WTC11 (cell line): ENCODE data around the gene SLC25A40.

Experiments
- ATF2 ChIP-seq: sonication (generic); formaldehyde crosslinking; IDR thresholded peaks from 2 replicates; pipeline ENCODE4 v1.8.1; 2022; ENCODE audit warnings: low read depth, missing genetic modification reagents, borderline replicate concordance
- CREB1 ChIP-seq: sonication (generic); formaldehyde crosslinking; IDR thresholded peaks from 2 replicates; pipeline ENCODE4 v1.8.0; 2023; ENCODE audit warnings: mild to moderate bottlenecking, missing genetic modification reagents
- CREM ChIP-seq: sonication (generic); formaldehyde crosslinking; IDR thresholded peaks from 2 replicates; pipeline ENCODE4 v1.8.1; 2022; ENCODE audit warnings: mild to moderate bottlenecking, missing genetic modification reagents, moderate library complexity
- CTCF ChIP-seq: fragments of 200-600 bp; IDR thresholded peaks from 2 replicates; pipeline ENCODE4 v1.8.0; 2022; ENCODE audit warnings: antibody characterized with exemption
- ETV6 ChIP-seq: sonication (generic); formaldehyde crosslinking; IDR thresholded peaks from 2 replicates; pipeline ENCODE4 v1.8.1; 2022; ENCODE audit warnings: mild to moderate bottlenecking, missing genetic modification reagents
- ZNF671 ChIP-seq: fragments of 250-450 bp; sonication (Bioruptor Pico); IDR thresholded peaks from 2 replicates; pipeline ENCODE4 v1.8.0; 2021; ENCODE audit warnings: mild to moderate bottlenecking

- no peak for TF ChIP-seq CTCF
- no peak for TF ChIP-seq CREB1 (CRISPR knock-in tag)
- no peak for TF ChIP-seq ATF2 (CRISPR knock-in tag)
- no peak for TF ChIP-seq CREM (CRISPR knock-in tag)
- TF ChIP-seq ETV6 (CRISPR knock-in tag), result no peak
- TF ChIP-seq ZNF671 (CRISPR knock-in tag), result no peak
These were observed 42.6 kb upstream of the SLC25A40 start for GRCh38 chr7:87918740-87919139.
